Heart left ventricle (tissue), 13 donors: Measurements from ENCODE around the gene NEK7.

Experiments used
- CTCF ChIP-seq, 12 donors: fragments of 200-600 bp; sonication (generic) in 4 of 12; IDR thresholded peaks; one replicate each; pipeline versions ENCODE4 v1.5.0 to v1.8.0; 2018 to 2022; ENCODE audit warnings: antibody characterized with exemption in 12 of 12, mild to moderate bottlenecking in 5 of 12
- POLR2A ChIP-seq, 2 donors: fragments of 450-650 bp; IDR thresholded peaks; one replicate each; pipeline ENCODE4 v1.6.1; 2017; ENCODE audit warnings: antibody characterized with exemption in 2 of 2, mild to moderate bottlenecking in 2 of 2, moderate library complexity in 2 of 2
- donor health status: ischemic (EF 13 %, LVEDD 7.1; RV severe dilation, severe dysfunction).
- donor health status: DM: no; HTN: yes; CAD: no.
- donor health status: DM: no; HTN: no; CAD: no.
- donor health status: ischemic (EF 25% LVEDD 6.9; RV normal size, moderate dysfunction).
- donor health status: ischemic (EF 25% LVEDD 5.7; RV mildly dilated, moderate dysfunction).
- donor health status: ischemic (EF 35%, LVEDD 5.7; RV mildly dilated, moderate dysfunction).
- donor health status: nonischemic (EF 11% LVEDD 7.7; RV severe dilation, severe dysfunction).
- donor health status: DM: yes; HTN: yes; CAD: no.
- donor health status: PGD.
- donor health status: ischemic (EF 29% LVEDD 5.4; RV normal size, mild dysfunction).
- donor health status: nonischemic (EF 23%, LVEDD 6.1; RV moderate dilation, normal function).

GRCh38 chr1:198350456-198350855 is 193.7 kb downstream of the NEK7 start:
- TF ChIP-seq CTCF (IDR thresholded peaks at IDR 0.05) (peak in 3 of 12 donors; percentile 7 to 14 (median 7)), POLR2A (IDR thresholded peaks at IDR 0.05) (no peak)
